GM23338 (cell line): ENCODE measurements around the gene ADAMTS17. TPM values are rescaled to one million over a fixed set of nuclear protein-coding genes. Genes with fewer than 3 reads are reported as not detected.

Experiments
- ATAC-seq: fragments of 200-7000 bp; cut with Tn5 transposase; 3 replicates; pipeline ENCODE4 v1.9.1; 2020
- DNase-seq: peaks from one replicate; pipeline ENCODE4 v3.0.0-alpha.2; 2015; ENCODE audit warnings: low spot score
- H2AFZ ChIP-seq: fragments of 200-600 bp; sonication (generic); 2 replicates; pipeline ENCODE4 v1.8.0; 2016; ENCODE audit warnings: antibody characterized with exemption, mild to moderate bottlenecking, moderate library complexity
- H3F3A ChIP-seq: fragments of 200-600 bp; sonication (generic); replicated peaks from 2 replicates; pipeline ENCODE4 v1.8.0; 2017; ENCODE audit warnings: antibody characterized with exemption, mixed run types, low read depth
- H3K27ac ChIP-seq: fragments of 200-600 bp; sonication (generic); 2 replicates; pipeline ENCODE4 v1.6.1; 2016; ENCODE audit warnings: low read depth
- H3K27me3 ChIP-seq: fragments of 200-600 bp; sonication (generic); 2 replicates; pipeline ENCODE4 v1.8.0; 2016; ENCODE audit warnings: mild to moderate bottlenecking, mixed run types, moderate library complexity; ENCODE audit not compliant: insufficient read depth
- H3K36me3 ChIP-seq: fragments of 200-600 bp; sonication (generic); 2 replicates; pipeline ENCODE4 v1.8.0; 2016; ENCODE audit warnings: mild to moderate bottlenecking; ENCODE audit not compliant: insufficient read depth
- H3K4me1 ChIP-seq: fragments of 200-600 bp; sonication (generic); 2 replicates; pipeline ENCODE4 v1.8.0; 2016; ENCODE audit warnings: mild to moderate bottlenecking, moderate library complexity; ENCODE audit not compliant: insufficient read depth
- H3K4me2 ChIP-seq: fragments of 200-600 bp; sonication (generic); 2 replicates; pipeline ENCODE4 v1.7.1; 2017; ENCODE audit warnings: mixed run types
- H3K4me3 ChIP-seq: fragments of 200-600 bp; sonication (generic); 2 replicates; pipeline ENCODE4 v1.6.1; 2016; ENCODE audit warnings: mixed run types
- H3K79me2 ChIP-seq: fragments of 200-600 bp; sonication (generic); replicated peaks from 2 replicates; pipeline ENCODE4 v1.8.0; 2017; ENCODE audit warnings: mild to moderate bottlenecking; ENCODE audit not compliant: insufficient read depth
- H3K9me2 ChIP-seq: fragments of 200-600 bp; sonication (generic); 2 replicates; pipeline ENCODE4 v1.8.0; 2017; ENCODE audit not compliant: insufficient read depth
- H4K20me1 ChIP-seq: fragments of 200-600 bp; sonication (generic); replicated peaks from 2 replicates; pipeline ENCODE4 v1.8.0; 2017; ENCODE audit warnings: mild to moderate bottlenecking; ENCODE audit not compliant: insufficient read depth
- H3K27ac Mint-ChIP-seq: 2 replicates; pipeline ENCODE4 v1.8.0; 2020; ENCODE audit warnings: inconsistent platforms, mild to moderate bottlenecking, moderate library complexity, mixed read lengths
- H3K27me3 Mint-ChIP-seq: 3 replicates; pipeline ENCODE4 v1.8.0; 2022; ENCODE audit warnings: low read depth, mild to moderate bottlenecking, moderate library complexity, mixed read lengths, inconsistent platforms; ENCODE audit not compliant: insufficient read depth, poor library complexity
- H3K36me3 Mint-ChIP-seq: 3 replicates; pipeline ENCODE4 v1.8.0; 2021; ENCODE audit warnings: low read depth, mild to moderate bottlenecking, inconsistent platforms, moderate library complexity, mixed read lengths
- H3K4me1 Mint-ChIP-seq: 3 replicates; pipeline ENCODE4 v1.8.0; 2020; ENCODE audit warnings: mild to moderate bottlenecking, inconsistent platforms, mixed read lengths
- H3K4me3 Mint-ChIP-seq: 3 replicates; pipeline ENCODE4 v1.8.0; 2021; ENCODE audit warnings: moderate library complexity, mild to moderate bottlenecking, inconsistent platforms, mixed read lengths
- H3K9me3 Mint-ChIP-seq: 3 replicates; pipeline ENCODE4 v1.8.0; 2020; ENCODE audit warnings: moderate library complexity, mild to moderate bottlenecking, inconsistent platforms, mixed read lengths
- CREB1 ChIP-seq: fragments of 250-450 bp; sonication (Bioruptor Pico); IDR thresholded peaks from 2 replicates; pipeline ENCODE4 v1.5.0; 2020; ENCODE audit warnings: low read depth, mild to moderate bottlenecking, moderate library complexity
- EZH2phosphoT487 ChIP-seq: fragments of 200-600 bp; sonication (generic); IDR thresholded peaks from one replicate; pipeline ENCODE4 v1.8.1; 2018; ENCODE audit warnings: antibody characterized with exemption; ENCODE audit not compliant: unreplicated experiment
- JUNB ChIP-seq: IDR thresholded peaks from one replicate; pipeline ENCODE4 v1.6.1; 2016; ENCODE audit warnings: antibody characterized with exemption; ENCODE audit not compliant: unreplicated experiment
- NANOG ChIP-seq: IDR thresholded peaks from 2 replicates; pipeline ENCODE4 v1.6.1; 2016; ENCODE audit warnings: antibody characterized with exemption, borderline replicate concordance
- POLR2AphosphoS5 ChIP-seq: IDR thresholded peaks from 2 replicates; pipeline ENCODE4 v1.6.1; 2016; ENCODE audit warnings: antibody characterized with exemption, low read depth
- REST ChIP-seq: IDR thresholded peaks from one replicate; pipeline ENCODE4 v1.6.1; 2018; ENCODE audit warnings: antibody characterized with exemption; ENCODE audit not compliant: unreplicated experiment
- STAT1 ChIP-seq: IDR thresholded peaks from one replicate; pipeline ENCODE4 v1.6.1; 2016; ENCODE audit warnings: antibody characterized with exemption; ENCODE audit not compliant: unreplicated experiment
- ZNF462 ChIP-seq: fragments of 250-450 bp; sonication (Bioruptor Pico); IDR thresholded peaks from 2 replicates; pipeline ENCODE4 v1.5.0; 2020; ENCODE audit warnings: mild to moderate bottlenecking, moderate library complexity
- polyA plus RNA-seq: library from polyadenylated mRNA; unstranded; fragments of >200 nt; fragmentation: Nextera tagmentation; extraction: Ambion mirVana; gene quantifications from 2 replicates; pipeline ENCODE4 v1.2.1, GENCODE V29; 2016
- total RNA-seq: library from RNA; depleted of rRNA; stranded (reverse); fragments of >200 nt; shearing (Covaris generic); gene quantifications from 2 replicates; pipeline ENCODE4 v1.2.3, GENCODE V29; 2014
- TF ChIP-seq, protein P1 (sequence below), 2 experiments: fragments of 200-600 bp in 1 of 2; sonication (generic) in 1 of 2; conservative IDR thresholded peaks; 2 replicates each; pipeline versions ENCODE4 v1.5.1 to v1.6.1; 2016 to 2017; ENCODE audit warnings: antibody characterized with exemption in 2 of 2, low read depth in 2 of 2, mild to moderate bottlenecking in 2 of 2, moderate library complexity in 1 of 2

ADAMTS17 gene
- total and polyA plus RNA-seq, 2 experiments from 2014 or later: 0.60 to 3.8 TPM

DNA sequence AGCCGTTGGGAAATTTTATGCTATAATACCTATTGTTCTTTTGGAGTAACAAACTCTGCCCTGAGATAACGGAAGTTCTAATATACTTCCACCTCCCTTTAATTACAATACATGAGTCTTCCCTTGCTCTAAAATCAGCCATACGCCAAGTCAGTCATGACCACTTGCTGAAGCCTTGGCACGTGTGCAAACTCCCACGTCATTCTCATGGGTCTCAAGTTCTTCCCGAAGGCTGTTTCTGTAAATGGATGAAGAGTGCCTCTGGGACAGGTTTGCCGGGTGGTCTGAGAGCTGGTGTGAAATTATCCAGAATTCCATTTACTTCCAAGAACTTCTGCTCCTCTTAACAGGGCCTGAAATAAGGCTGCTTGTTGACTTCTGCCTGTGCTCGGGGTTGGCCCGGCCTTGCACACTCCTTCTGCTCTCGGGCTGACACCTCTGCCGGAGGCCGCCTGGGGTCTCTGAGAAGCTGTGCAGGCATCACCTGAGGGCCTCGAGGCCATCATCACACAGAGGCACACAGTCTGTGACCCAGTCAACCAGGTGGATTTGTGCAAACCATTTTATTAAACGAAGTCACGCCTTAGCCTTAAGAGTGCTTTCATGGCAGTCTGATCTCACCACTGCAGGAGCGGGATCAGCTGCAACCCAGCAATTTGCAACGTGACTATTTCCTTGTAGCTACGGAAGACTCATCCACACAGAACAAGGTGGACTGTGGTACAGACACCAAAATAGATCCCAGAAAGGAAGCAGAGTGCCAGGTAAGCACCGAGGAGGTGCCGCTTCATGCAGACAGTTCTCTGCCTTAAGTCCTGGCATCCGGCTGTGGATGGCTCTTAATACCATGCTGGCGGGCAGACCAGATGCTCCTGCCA is 120.1 kb downstream of the ADAMTS17 start:
- no peaks in the 10 kb centered on the region for H3K27me3 Mint-ChIP-seq
- TF ChIP-seq CREB1 (CRISPR knock-in tag) (no peak), NANOG (no peak), JUNB (no peak), POLR2AphosphoS5 (no peak), EZH2phosphoT487 (no peak), ZNF462 (CRISPR knock-in tag) (no peak), REST (no peak), STAT1 (no peak)
- TF ChIP-seq, protein P1, sequence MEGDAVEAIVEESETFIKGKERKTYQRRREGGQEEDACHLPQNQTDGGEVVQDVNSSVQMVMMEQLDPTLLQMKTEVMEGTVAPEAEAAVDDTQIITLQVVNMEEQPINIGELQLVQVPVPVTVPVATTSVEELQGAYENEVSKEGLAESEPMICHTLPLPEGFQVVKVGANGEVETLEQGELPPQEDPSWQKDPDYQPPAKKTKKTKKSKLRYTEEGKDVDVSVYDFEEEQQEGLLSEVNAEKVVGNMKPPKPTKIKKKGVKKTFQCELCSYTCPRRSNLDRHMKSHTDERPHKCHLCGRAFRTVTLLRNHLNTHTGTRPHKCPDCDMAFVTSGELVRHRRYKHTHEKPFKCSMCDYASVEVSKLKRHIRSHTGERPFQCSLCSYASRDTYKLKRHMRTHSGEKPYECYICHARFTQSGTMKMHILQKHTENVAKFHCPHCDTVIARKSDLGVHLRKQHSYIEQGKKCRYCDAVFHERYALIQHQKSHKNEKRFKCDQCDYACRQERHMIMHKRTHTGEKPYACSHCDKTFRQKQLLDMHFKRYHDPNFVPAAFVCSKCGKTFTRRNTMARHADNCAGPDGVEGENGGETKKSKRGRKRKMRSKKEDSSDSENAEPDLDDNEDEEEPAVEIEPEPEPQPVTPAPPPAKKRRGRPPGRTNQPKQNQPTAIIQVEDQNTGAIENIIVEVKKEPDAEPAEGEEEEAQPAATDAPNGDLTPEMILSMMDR (conservative IDR thresholded peaks at IDR 0.05; ENCODE audit: low read depth in 2 of 2): no peak
- H3K4me2 ChIP-seq: no peak overlapping the region
- no peak overlapping the region for H3K4me3 ChIP-seq
- peaks cover 6% of the 10 kb centered on the region; the same call in 2 of the 3 replicates for H3K4me1 Mint-ChIP-seq
- H3K9me2 ChIP-seq: no peaks in the 10 kb centered on the region
- no peaks in the 10 kb centered on the region for H3K79me2 ChIP-seq
- no peaks in the 10 kb centered on the region for H3K36me3 ChIP-seq
- H4K20me1 ChIP-seq: no peaks in the 10 kb centered on the region
- H3K36me3 Mint-ChIP-seq: no peaks in the 10 kb centered on the region
- no peak overlapping the region for H2AFZ ChIP-seq
- ATAC-seq (no peak), DNase-seq (no peak)
- no peak overlapping the region for H3K27ac Mint-ChIP-seq
- no peaks in the 10 kb centered on the region for H3F3A ChIP-seq
- H3K27ac ChIP-seq: no peak overlapping the region
- no peak overlapping the region for H3K4me3 Mint-ChIP-seq
- no peaks in the 10 kb centered on the region for H3K27me3 ChIP-seq
- no peaks in the 10 kb centered on the region for H3K4me1 ChIP-seq
- no peaks in the 10 kb centered on the region for H3K9me3 Mint-ChIP-seq
